Spleen (tissue), 11 donors: ENCODE measurements around the gene MED25. TPM values are rescaled to one million over a fixed set of nuclear protein-coding genes. Genes with fewer than 3 reads are reported as not detected.
A peak's percentile ranks its signal among the peaks of the same experiment; 100 is the strongest.

Source experiments
- DNase-seq: peaks from one replicate; pipeline ENCODE4 v3.0.0-alpha.2; 2020
- H3K27ac ChIP-seq, 8 donors: fragments of 200-600 bp; sonication (generic) in 7 of 8; 1 replicate in 4 of 8; 2 replicates in 4 of 8; pipeline versions ENCODE4 v1.5.0 to v1.8.0; 2016 to 2021; ENCODE audit warnings: inconsistent platforms in 4 of 8, mild to moderate bottlenecking in 4 of 8, moderate library complexity in 1 of 8
- H3K27me3 ChIP-seq, 7 donors: fragments of 200-600 bp; sonication (generic) in 6 of 7; replicated peaks in 1 of 7; 1 replicate in 4 of 7; 2 replicates in 3 of 7; pipeline versions ENCODE4 v1.5.0 to v1.8.0; 2016 to 2021; ENCODE audit warnings: inconsistent platforms in 3 of 7, mild to moderate bottlenecking in 1 of 7
- H3K36me3 ChIP-seq, 6 donors: fragments of 200-600 bp; sonication (generic) in 5 of 6; 1 replicate in 4 of 6; 2 replicates in 2 of 6; pipeline versions ENCODE4 v1.5.0 to v1.8.0; 2016 to 2021; ENCODE audit warnings: inconsistent platforms in 2 of 6
- H3K4me1 ChIP-seq, 6 donors: fragments of 200-600 bp; sonication (generic) in 5 of 6; 1 replicate in 3 of 6; 2 replicates in 3 of 6; pipeline versions ENCODE4 v1.5.0 to v1.8.0; 2016 to 2021; ENCODE audit warnings: inconsistent platforms in 3 of 6
- H3K4me3 ChIP-seq, 8 donors: fragments of 200-600 bp; sonication (generic) in 7 of 8; 1 replicate in 4 of 8; 2 replicates in 4 of 8; pipeline versions ENCODE4 v1.5.0 to v1.8.0; 2016 to 2021; ENCODE audit warnings: inconsistent platforms in 4 of 8, mild to moderate bottlenecking in 4 of 8, moderate library complexity in 2 of 8
- H3K9me3 ChIP-seq, 8 donors: fragments of 200-600 bp; sonication (generic) in 7 of 8; 1 replicate in 4 of 8; 2 replicates in 4 of 8; pipeline versions ENCODE4 v1.5.0 to v1.8.0; 2016 to 2021; ENCODE audit warnings: inconsistent platforms in 4 of 8
- CTCF ChIP-seq, 11 experiments: fragments of 200-600 bp in 7 of 11; fragments of 450-650 bp in 4 of 11; sonication (generic) in 4 of 11; IDR thresholded peaks in 8 of 11; conservative IDR thresholded peaks in 3 of 11; 1 replicate in 7 of 11; 2 replicates in 4 of 11; pipeline versions ENCODE4 v1.4.0 to v1.8.0; 2016 to 2021; ENCODE audit warnings: antibody characterized with exemption in 11 of 11, inconsistent platforms in 4 of 11, mild to moderate bottlenecking in 1 of 11
- POLR2A ChIP-seq, 3 donors: fragments of 450-650 bp; IDR thresholded peaks; one replicate each; pipeline ENCODE4 v1.5.1; 2017; ENCODE audit warnings: antibody characterized with exemption in 3 of 3, mild to moderate bottlenecking in 1 of 3
- POLR2AphosphoS5 ChIP-seq, 3 donors: sonication (generic); formaldehyde crosslinking; IDR thresholded peaks; one replicate each; pipeline ENCODE4 v1.5.1; 2017; ENCODE audit warnings: antibody characterized with exemption in 3 of 3
- WGBS, 5 donors: extraction: QIAGEN DNeasy Blood & Tissue Kit in 3 of 5; methylation state at CpG; one replicate each; pipeline versions ENCODE4 v1.1.5 to v1.1.7; 2013 to 2018; 5-methylcytosine and 5-hydroxymethylcytosine counted together
- intact Hi-C: fragments of 100-400 bp; cut with DNase I; formaldehyde crosslinking; loops from one replicate; pipeline ENCODE4 v1.15.0; 2023; ENCODE audit warnings: low total_unique reads
- polyA plus RNA-seq, 3 donors: library from polyadenylated mRNA; stranded (reverse); fragments of 200-250 nt; gene quantifications; one replicate each; pipeline ENCODE4 v1.2.1, GENCODE V29; 2013
- total RNA-seq, 7 donors: library from RNA; depleted of rRNA in 3 of 7; stranded (reverse); fragments of >200 nt in 3 of 7; fragmentation: NEBNext Ultra II Directional in 4 of 7; extraction: Animal tissue kit (Norgen Biotek cat#: 25700) in 4 of 7; gene quantifications; one replicate each; pipeline versions ENCODE4 v1.1.0 to v1.2.1, GENCODE V29; 2016 to 2021
- donor health status: healthy with polysubstance abuse.
- donor health status: DM: no; HTN: no; CAD: no; lungs with moderate emphysema.
- donor health status: DM: no; HTN: no; CAD: no.
- donor health status: Bipolar disorder and iron deficiency.
- donor health status: healthy.
- donor health status: DM: no; HTN: no; CAD: no.
- donor health status: DM: yes; HTN: yes; CAD: no.

Gene MED25
- total and polyA plus RNA-seq, 10 donors: 26.6 to 61.0 (median 44.9) TPM

GRCh38 chr19:49855676-49856573 lies 37.8 kb downstream of the MED25 start:
- Histone ChIP-seq H3K4me3 (no peak overlapping the region), H3K36me3 (peaks cover 0 to 69% (median 63%) of the 10 kb centered on the region in 6 donors), H3K4me1 (peaks cover 14 to 79% (median 36%) of the 10 kb centered on the region in 6 donors), H3K27ac (peak overlapping the region in 2 of 8 donors; percentile 21 to 47), H3K9me3 (no peaks in the 10 kb centered on the region), H3K27me3 (peaks cover 0 to 5% (median 0%) of the 10 kb centered on the region in 7 donors)
- TF ChIP-seq POLR2AphosphoS5 (IDR thresholded peaks at IDR 0.05) (peak; percentile 7 to 72 (median 10)), POLR2A (IDR thresholded peaks at IDR 0.05) (no peak)
- no peak for DNase-seq
- 82 to 93% (median 85%) methylated on average over 15 to 21 of the region's 21 CpGs for WGBS, 5 donors
- intact Hi-C loops: no loop called here

GRCh38 chr19:49856574-49857021 lies 38.5 kb downstream of the MED25 start:
- intact Hi-C loops: no loop called here
- no peak for TF ChIP-seq POLR2A (IDR thresholded peaks at IDR 0.05)
- TF ChIP-seq POLR2AphosphoS5 (IDR thresholded peaks at IDR 0.05): peak in 1 of 3 donors; percentile 5
- TF ChIP-seq CTCF (IDR thresholded peaks at IDR 0.05 in 8 of 11, conservative IDR thresholded peaks at IDR 0.05 in 3 of 11): no peak
- no peaks in the 10 kb centered on the region for H3K9me3 ChIP-seq
- peaks cover 0 to 75% (median 70%) of the 10 kb centered on the region in 6 donors for H3K36me3 ChIP-seq
- WGBS, 5 donors: 90 to 96% (median 90%) methylated on average over 11 to 18 of the region's 18 CpGs
- H3K27me3 ChIP-seq: peaks cover 0 to 5% (median 0%) of the 10 kb centered on the region in 7 donors
- no peak for DNase-seq
- H3K4me1 ChIP-seq: peaks cover 14 to 85% (median 42%) of the 10 kb centered on the region in 6 donors
- H3K4me3 ChIP-seq: no peak overlapping the region
- peak overlapping the region in 2 of 8 donors; percentile 13 to 47 for H3K27ac ChIP-seq

- intact Hi-C loops: no loop called here
- 89 to 97% (median 93%) methylated on average over 19 to 26 of the region's 26 CpGs for WGBS, 5 donors
- H3K4me3 ChIP-seq: no peak overlapping the region
- no peak for DNase-seq
- peaks cover 0 to 82% (median 76%) of the 10 kb centered on the region in 6 donors for H3K36me3 ChIP-seq
- TF ChIP-seq POLR2AphosphoS5 (IDR thresholded peaks at IDR 0.05): peak; percentile 34 to 74 (median 47)
- TF ChIP-seq POLR2A (IDR thresholded peaks at IDR 0.05): no peak
- H3K4me1 ChIP-seq: peaks cover 11 to 84% (median 40%) of the 10 kb centered on the region in 6 donors
- no peaks in the 10 kb centered on the region for H3K27me3 ChIP-seq
- no peaks in the 10 kb centered on the region for H3K9me3 ChIP-seq
- H3K27ac ChIP-seq: peak overlapping the region in 4 of 8 donors; percentile 7 to 78 (median 30)
Observed at GRCh38 chr19:49857061-49857837, 39.2 kb downstream of the MED25 start.

- H3K36me3 ChIP-seq: peaks cover 0 to 87% (median 81%) of the 10 kb centered on the region in 6 donors
- peaks cover 6 to 83% (median 36%) of the 10 kb centered on the region in 6 donors for H3K4me1 ChIP-seq
- intact Hi-C loops: no loop called here
- 71 to 92% (median 79%) methylated on average over 3 to 5 of the region's 5 CpGs for WGBS, 5 donors
- H3K9me3 ChIP-seq: no peaks in the 10 kb centered on the region
- peak overlapping the region in 3 of 8 donors; percentile 7 to 78 (median 43) for H3K27ac ChIP-seq
- no peaks in the 10 kb centered on the region for H3K27me3 ChIP-seq
- TF ChIP-seq CTCF (IDR thresholded peaks at IDR 0.05 in 8 of 11, conservative IDR thresholded peaks at IDR 0.05 in 3 of 11): no peak
- TF ChIP-seq POLR2A (IDR thresholded peaks at IDR 0.05): no peak
- no peak for TF ChIP-seq POLR2AphosphoS5 (IDR thresholded peaks at IDR 0.05)
- H3K4me3 ChIP-seq: no peak overlapping the region
- no peak for DNase-seq
Observed at GRCh38 chr19:49857838-49858087, 39.7 kb downstream of the MED25 start.
